Activated naive CD4-positive, alpha-beta T cell treated with anti-CD3 and anti-CD28 coated beads, Interleukin-2, amount 50 U/mL, for 72 hours (primary cell): ENCODE data around the gene CAPN13. TPM values are rescaled to one million over a fixed set of nuclear protein-coding genes. Genes with fewer than 3 reads are reported as not detected.

ENCODE experiments used
- ATAC-seq, 2 donors: fragments of 150-1000 bp; cut with Tn5 transposase; 2 replicates each; pipeline ENCODE4 v1.10.0; 2021; ENCODE audit warnings: mild to moderate bottlenecking in 2 of 2, moderate library complexity in 2 of 2
- DNase-seq, 2 donors: peaks; one replicate each; pipeline ENCODE4 v3.0.0; 2021 to 2022; ENCODE audit warnings: low spot score in 2 of 2
- H3K27ac Mint-ChIP-seq, 2 donors: one replicate each; pipeline ENCODE4 v1.8.0; 2022; ENCODE audit warnings: mild to moderate bottlenecking in 2 of 2, mixed read lengths in 2 of 2
- H3K36me3 Mint-ChIP-seq, 2 donors: one replicate each; pipeline ENCODE4 v1.8.0; 2022; ENCODE audit warnings: mixed read lengths in 2 of 2
- H3K9me3 Mint-ChIP-seq, 2 donors: one replicate each; pipeline ENCODE4 v1.8.0; 2022; ENCODE audit warnings: mixed read lengths in 2 of 2
- total RNA-seq, 2 donors: library from RNA; stranded (reverse); gene quantifications; one replicate each; pipeline ENCODE4 v1.2.3, GENCODE V29; 2022

The CAPN13 gene
- total RNA-seq, 2 donors from 2014 or later = not detected

DNA sequence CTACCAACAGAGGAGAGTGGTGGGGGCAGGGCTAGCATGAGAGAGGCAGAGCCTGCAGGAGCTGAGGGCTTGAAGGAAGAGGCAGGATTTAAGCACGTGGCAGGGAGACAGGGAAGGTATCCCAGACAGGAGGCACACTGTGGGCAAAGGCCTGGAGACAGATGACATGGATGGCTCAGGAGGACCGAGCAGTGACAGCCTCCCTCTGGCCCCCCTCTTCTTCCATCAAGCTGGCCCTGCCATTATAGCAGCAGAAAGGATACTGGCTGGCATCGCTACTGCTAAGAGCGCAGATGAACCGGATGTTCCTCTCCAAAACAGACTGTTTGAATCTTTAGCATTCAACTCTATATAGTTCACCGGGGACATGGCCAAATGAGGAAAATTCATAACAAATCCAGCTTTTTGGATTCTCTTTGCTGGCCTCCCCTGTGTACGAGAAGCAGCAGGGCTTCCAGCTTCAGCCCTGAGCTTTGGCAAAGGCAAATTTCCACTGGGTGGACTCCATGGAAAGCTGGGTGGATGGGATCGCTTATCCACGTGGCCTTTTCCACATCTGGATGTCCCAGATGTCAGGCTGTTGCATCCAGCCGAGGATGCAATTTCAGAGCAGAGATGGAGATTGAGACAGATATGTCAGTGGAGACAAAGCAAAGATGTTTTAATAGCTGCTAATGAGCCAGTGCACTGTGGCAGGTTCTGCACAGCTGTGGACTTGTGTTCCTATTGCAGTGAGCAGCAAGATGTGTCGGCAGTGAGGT lies 36.2 kb downstream of the CAPN13 start:
- ATAC-seq (no peak), DNase-seq (no peak)
- Mint-ChIP-seq H3K27ac (no peak overlapping the region), H3K36me3 (no peaks in the 10 kb centered on the region), H3K9me3 (no peaks in the 10 kb centered on the region)

DNA sequence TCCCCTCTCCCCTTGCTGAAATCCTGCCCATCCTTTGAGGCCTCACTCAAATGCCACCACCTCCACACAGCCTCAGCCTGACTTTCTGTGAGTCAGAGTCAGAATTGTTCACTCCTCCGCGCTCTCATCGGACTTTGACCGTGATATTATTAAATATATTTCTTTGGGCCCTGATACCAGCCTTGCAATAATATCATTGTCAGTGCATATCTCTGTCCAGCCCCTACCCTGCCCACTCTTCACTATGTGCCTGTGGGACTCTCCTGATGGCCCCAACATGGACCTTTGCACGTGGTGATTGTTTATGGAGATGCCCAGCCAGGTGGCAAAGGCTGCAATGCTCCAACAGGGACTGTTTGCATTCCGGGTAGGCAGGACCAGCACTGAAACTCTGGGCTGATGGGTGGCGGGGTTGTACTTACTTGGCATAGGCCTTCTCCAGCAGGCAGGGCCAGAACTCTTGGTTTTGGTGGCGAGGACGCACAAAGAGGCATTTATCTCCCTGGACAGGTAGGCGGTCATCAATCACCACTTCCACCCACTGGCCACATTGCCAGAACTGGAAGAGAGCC lies 37.3 kb downstream of the CAPN13 start:
- no peaks in the 10 kb centered on the region for H3K9me3 Mint-ChIP-seq
- H3K27ac Mint-ChIP-seq = no peak overlapping the region
- no peaks in the 10 kb centered on the region for H3K36me3 Mint-ChIP-seq
- no peak for ATAC-seq
- no peak for DNase-seq

DNA sequence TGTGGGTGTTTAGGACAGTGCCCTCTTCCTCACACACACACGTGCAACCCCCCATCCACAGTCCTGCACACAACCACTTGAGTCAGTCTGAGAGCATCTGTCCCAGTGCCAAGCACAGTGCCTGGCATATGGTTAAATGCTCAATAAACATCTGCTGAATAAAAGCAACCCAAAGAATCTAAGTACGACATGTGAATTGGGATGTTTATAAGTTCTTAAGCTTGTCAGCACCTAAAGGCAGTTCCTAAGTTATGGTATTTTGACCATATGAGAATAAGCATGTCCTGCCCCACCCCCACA lies 37.8 kb downstream of the CAPN13 start:
- Mint-ChIP-seq H3K36me3 (no peaks in the 10 kb centered on the region), H3K27ac (no peak overlapping the region), H3K9me3 (no peaks in the 10 kb centered on the region)
- DNase-seq (no peak), ATAC-seq (no peak)

DNA sequence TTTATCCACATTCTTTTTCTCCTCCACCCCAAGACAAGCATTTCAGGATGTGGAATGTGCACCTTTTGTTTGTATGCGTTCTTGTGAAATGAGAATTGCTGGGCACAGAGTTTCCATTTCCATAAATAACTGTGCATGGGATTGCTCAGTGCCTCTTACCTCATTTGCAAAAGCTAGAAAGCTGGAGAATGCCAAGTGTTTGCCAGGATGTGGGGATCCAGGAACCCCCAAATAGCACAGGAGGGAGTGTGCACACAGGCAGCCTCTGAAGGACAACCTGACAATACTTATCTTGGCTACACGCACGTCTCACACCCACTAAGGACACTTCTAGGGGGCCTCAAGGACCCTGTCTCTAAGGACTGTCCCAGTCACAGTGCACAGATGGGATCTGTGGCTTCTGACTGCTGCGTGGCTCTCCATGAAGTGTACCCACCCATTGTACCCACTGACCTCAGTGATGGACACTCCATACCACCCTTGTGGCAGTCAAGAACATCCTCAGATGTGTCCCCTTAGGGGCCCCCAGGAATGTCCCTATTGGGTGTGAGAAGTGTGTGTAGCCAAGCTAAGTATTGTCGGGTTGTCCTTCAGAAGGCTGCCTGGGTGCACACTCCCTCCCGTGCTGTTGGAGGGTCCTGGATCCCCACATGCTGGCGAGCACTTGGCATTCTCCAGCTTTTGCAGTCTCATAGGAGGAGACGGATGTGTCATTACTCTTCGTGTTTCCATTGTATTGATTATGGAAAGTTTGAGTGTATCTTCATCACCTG lies 38.4 kb downstream of the CAPN13 start:
- H3K27ac Mint-ChIP-seq = no peak overlapping the region
- H3K36me3 Mint-ChIP-seq = no peaks in the 10 kb centered on the region
- DNase-seq (no peak), ATAC-seq (no peak)
- H3K9me3 Mint-ChIP-seq = no peaks in the 10 kb centered on the region

DNA sequence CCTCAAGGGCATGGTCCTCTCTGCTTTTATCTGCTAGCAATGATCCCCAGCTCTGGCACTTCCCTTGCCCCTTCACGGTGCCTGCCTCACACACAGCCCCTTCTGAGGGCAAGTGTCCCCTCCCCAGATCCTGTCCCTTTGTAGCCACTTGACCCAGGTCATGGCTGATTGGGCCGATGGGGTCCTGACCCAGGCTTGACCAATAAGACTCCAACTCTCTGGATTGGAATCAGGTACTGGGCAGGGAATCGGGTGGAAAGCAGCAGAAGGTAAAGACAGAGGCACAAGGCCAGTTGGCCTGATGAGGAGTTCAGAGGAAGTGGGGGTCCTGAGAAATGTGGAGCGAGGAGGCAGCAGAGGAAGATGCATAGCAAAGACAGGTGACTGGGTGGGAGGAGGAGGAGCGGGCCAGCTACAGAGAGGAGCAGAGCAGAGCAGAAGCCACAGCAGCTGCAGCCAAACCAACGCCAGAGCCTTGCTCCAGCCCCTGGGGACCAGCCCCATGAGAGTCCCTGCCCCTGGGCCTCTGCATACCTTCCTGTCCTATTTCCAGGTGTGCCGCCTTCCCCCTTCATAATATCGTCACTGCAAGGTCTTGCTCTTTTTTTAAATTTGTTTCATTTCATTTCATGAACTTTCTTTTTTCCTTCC lies 39.1 kb downstream of the CAPN13 start:
- H3K36me3 Mint-ChIP-seq = no peaks in the 10 kb centered on the region
- H3K9me3 Mint-ChIP-seq = no peaks in the 10 kb centered on the region
- ATAC-seq (no peak), DNase-seq (no peak)
- H3K27ac Mint-ChIP-seq = no peak overlapping the region

DNA sequence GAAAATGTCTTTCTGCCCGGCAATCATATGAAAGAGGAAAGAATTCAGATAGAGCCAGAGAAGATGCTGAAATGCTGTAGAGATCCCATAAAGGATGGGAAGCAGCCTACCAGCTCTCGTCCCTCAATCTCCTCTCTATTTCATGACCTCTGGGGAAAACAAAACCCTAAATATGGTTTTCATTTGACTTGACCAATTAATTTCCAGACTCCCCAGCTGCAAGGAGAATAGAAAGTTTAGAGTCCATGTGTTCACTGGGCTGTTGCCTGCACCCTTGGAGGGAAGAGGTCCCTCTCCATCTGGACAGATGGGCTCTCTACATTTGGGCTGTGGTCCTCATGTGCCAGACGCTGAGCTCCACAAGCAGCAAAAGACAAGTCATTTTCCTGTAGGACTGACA lies 40.6 kb downstream of the CAPN13 start:
- Mint-ChIP-seq H3K36me3 (no peaks in the 10 kb centered on the region), H3K27ac (no peak overlapping the region), H3K9me3 (no peaks in the 10 kb centered on the region)
- no peak for ATAC-seq
- no peak for DNase-seq

DNA sequence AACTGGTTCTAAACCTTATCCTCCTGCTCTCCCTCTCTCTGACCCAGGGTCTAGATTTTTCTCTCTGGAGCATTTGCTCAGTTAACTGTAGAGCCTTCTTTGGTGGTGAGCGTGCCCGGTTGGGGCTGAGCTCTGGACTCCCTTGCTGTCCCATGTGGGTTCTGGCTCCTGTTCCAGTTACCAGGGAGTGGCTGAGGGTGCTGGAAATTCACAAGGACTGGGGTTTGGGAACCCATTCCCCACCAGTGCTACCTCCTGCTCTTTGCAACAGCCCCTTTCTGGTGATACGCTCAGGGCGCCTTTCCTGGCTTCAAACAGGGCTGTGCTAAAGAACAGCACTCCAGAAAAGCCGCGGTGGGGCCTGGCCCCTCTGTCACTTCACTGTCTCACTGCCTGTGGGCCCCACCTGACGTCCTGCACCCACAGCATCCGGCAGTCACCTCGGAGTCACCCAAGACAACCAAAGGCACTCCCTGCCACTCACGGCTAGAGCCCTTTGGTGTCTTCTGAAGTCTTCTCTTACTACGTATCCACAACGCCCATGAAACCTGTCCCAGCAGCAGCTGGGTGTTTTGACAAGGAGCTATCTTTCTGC lies 41.3 kb downstream of the CAPN13 start:
- ATAC-seq = no peak
- Mint-ChIP-seq H3K27ac (no peak overlapping the region), H3K9me3 (no peaks in the 10 kb centered on the region), H3K36me3 (no peaks in the 10 kb centered on the region)
- DNase-seq = no peak

DNA sequence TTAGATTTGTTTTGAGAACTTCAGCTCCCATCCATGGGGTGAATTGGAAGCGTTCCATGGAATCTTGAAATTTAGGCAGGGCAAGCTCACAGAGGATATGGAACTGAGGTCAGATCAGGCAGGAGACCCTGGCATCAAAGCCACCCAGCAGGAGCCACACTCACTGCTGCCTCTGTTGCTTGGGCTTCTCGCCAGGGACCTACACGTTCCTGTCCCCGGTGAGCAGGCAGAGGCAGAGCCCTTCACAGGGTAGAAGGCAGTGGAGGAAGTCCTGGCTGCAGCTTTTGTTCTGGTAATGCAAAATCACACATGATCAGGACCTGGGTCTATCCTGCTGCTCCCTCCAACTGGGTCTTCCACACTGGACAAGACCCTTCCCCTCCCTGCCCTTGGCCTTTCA lies 42.1 kb downstream of the CAPN13 start:
- no peaks in the 10 kb centered on the region for H3K36me3 Mint-ChIP-seq
- no peak for DNase-seq
- ATAC-seq = no peak
- H3K9me3 Mint-ChIP-seq = no peaks in the 10 kb centered on the region
- H3K27ac Mint-ChIP-seq = no peak overlapping the region

DNA sequence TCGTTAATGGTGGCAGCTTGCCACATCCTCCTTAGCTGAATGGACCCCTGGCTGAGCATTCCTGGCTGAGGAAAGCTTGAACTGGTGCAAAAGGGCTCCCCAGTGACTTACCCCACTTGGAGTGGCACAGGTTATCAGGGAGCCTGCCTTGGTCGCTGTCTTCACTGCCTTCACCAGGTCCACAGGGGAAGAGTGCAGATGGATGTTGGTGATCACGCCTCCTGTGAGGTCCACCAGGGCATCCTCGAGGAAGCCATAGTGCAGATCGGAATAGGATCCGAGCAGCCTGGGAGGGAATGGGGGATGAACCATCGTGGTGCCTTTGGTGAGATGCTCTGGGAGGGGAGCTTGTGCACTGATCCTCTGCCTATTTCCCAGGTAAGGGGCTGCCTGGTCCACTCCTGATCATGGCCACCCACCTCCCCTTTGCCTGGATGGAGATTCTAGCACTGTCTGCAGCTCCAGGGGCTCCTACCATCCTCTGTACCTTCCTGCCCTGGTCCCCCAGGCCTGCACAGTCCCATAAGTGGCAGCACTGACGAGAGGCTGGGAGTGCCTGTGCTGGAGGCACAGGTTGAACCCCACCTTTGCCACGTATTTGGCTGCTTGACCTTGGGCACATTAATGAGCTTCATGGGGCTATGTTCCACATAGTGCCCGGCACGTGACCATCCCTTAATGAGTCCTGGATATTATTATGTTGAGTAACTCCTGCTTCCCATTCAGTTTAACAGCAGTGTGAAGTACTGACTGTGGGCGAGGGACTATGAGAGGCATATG lies 43.0 kb downstream of the CAPN13 start:
- Mint-ChIP-seq H3K36me3 (no peaks in the 10 kb centered on the region), H3K9me3 (no peaks in the 10 kb centered on the region), H3K27ac (no peak overlapping the region)
- ATAC-seq (no peak), DNase-seq (no peak)

DNA sequence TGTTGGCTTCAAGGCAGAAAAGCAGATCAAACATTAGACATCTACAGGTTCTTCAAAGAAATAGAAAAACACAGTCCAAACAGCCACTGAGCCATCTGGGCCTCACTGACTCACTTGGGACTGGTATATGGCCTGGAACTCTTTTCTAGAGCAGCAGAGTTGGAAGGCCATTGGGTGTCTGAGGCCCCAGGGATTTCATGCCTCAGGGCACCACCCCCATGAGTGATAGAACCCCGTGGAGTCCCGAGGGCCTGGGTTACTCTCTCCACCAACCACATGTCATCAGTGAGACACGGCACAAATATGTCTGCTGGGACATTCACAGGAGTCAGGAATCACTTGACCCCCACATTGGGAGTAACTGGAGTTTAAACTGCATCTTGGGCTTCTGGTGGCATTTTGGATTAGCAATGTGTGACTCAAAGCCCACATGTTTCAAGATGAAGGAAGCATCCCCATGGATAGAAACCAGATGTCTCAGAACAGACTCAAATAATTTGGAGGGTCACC lies 44.0 kb downstream of the CAPN13 start:
- Mint-ChIP-seq H3K27ac (no peak overlapping the region), H3K9me3 (no peaks in the 10 kb centered on the region), H3K36me3 (no peaks in the 10 kb centered on the region)
- ATAC-seq = no peak
- DNase-seq = no peak

DNA sequence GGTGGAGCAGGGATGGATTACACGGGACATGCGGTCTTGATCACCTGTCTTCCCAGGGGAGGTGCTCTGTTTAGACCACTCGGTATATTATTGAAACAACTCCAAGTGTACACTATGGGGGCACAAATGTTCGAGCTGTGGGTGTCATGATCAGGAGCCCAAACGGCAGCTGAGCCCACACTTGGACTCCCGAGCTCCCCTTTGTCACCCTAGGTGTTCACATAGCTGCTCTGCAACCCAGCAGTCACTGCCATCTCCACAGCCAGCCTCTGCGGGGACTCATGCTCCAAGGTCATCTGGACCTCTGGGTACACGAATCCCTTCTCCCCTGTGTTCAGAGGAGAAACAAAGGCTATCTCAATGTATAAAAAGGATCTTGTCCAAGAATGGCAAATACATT lies 46.0 kb downstream of the CAPN13 start:
- DNase-seq = no peak
- no peak overlapping the region for H3K27ac Mint-ChIP-seq
- no peaks in the 10 kb centered on the region for H3K36me3 Mint-ChIP-seq
- no peak for ATAC-seq
- H3K9me3 Mint-ChIP-seq = no peaks in the 10 kb centered on the region

DNA sequence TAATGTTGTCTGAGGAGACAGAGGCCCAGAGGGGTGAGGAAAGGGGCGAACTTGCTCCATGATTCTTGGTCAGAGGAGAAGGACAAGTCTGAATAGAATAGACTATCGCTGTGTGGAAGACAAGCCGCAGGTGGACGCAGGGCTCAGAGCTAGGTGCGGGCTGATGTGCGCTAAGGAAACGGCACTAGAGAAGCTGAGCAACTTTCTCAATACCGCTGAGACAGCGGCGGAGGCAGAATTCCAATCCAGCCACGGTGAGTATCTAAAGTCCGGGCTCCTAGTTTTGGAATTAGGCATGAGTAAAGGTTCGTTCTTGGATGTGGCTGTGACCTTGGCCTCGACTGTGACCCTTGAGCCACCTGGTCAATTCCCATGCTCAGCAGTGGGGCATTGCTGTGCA lies 47.8 kb downstream of the CAPN13 start:
- no peak for ATAC-seq
- no peaks in the 10 kb centered on the region for H3K9me3 Mint-ChIP-seq
- no peak for DNase-seq

DNA sequence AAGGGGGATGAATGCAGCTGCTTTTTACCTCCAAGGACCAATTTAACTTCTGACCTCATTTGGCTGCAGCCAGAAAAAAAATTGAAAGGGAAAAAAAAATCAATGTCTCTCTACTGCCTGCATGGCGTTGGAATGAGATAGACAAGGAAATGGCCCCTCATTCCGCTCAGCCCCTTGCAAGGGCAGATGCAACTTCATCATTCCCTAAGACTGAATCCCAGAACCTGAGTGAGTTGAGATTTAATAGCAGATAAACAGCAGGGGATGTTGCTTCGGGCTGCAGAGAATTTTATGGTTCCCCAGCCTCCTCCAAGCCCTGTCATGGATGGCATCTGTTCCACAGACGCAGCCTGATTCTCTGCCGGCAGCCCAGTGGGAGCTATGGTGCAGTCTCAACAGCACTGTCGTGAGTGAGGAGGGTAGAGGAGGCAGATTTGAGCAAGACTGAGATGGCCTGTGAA lies 49.0 kb downstream of the CAPN13 start:
- no peak for ATAC-seq
- no peak for DNase-seq
- Mint-ChIP-seq H3K9me3 (no peaks in the 10 kb centered on the region), H3K27ac (no peak overlapping the region), H3K36me3 (no peaks in the 10 kb centered on the region)

More for the DNA sequence above, 47.8 kb downstream of the CAPN13 start:
- no peaks in the 10 kb centered on the region for H3K36me3 Mint-ChIP-seq
- H3K27ac Mint-ChIP-seq = no peak overlapping the region

DNA sequence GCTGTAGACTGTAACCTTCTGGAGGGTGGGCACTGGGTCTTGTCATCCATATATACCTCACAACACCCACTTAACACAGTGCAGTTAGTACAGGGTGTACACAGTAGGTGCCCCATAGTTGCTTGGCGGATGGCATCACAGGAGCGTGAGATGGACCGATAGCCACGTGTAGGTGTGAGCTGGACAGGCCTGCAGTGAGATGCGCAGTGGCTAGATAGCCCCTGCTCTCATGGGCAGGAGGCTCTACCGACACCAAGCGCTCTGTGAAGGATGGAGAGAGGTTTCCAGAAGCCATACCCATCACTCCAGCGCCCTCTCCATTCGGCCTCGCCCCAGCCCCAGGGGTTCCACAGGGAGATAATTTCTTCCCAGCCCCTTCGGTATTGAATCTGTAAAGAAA lies 49.5 kb downstream of the CAPN13 start:
- no peak for DNase-seq
- Mint-ChIP-seq H3K9me3 (no peaks in the 10 kb centered on the region), H3K36me3 (no peaks in the 10 kb centered on the region), H3K27ac (no peak overlapping the region)
- no peak for ATAC-seq

DNA sequence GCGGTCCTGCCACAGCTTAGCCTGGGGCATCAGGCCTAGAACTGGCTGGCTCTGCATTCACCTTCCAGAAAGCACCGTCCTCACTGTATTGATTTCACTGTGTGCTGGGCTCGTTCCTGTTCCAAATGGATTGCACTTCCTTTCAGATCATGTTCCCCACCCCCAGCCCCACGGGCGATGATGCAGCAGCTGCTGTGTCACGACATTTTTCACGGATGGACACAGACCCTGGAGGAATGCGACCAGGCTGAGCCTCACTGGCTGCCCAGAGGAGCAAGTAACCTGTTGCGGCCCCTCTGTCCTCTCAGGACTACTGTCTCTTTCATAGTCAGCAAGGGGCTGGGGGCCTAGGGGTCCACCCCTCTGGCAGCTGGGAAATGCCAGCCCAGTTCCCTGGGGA lies 50.3 kb downstream of the CAPN13 start:
- Mint-ChIP-seq H3K9me3 (no peaks in the 10 kb centered on the region), H3K36me3 (no peaks in the 10 kb centered on the region), H3K27ac (no peak overlapping the region)
- ATAC-seq = no peak
- DNase-seq = no peak

DNA sequence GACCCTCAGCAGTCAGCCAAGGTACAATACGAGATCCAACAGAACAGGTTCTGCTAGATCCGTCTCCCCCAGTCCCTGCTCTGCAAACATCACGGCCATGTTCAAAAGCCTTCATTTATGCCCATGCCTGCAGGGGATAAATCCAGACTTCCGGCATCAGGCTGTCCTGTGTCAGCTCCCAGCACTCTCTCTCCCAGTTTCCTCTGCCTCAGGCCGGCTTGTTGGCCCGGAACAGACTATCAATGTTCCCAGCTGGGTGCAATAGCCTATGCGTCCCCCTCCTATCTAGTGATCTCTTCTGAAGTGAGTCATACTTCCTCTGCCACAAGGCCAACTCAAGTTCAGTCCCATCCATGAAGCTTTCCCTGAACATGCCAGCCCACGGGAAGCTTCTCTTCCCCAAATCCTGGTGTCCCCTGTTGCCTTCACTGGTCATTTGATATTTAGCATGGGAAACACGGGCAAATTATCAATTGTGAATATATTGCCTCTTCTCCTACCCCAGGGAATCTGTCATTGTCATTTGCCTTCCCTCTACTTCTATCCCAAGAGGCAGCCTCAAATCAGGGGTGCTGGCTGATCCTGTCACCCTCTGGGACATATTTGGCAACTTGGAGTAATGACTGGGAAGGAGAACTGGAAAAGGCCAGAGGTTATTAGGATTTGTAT lies 51.1 kb downstream of the CAPN13 start:
- ATAC-seq (no peak), DNase-seq (no peak)
- H3K27ac Mint-ChIP-seq = no peak overlapping the region
- H3K36me3 Mint-ChIP-seq = no peaks in the 10 kb centered on the region
- no peaks in the 10 kb centered on the region for H3K9me3 Mint-ChIP-seq
